Central memory CD4-positive, alpha-beta T cell (primary cell): ENCODE results near the gene AZU1.

ENCODE experiments used
- DNase-seq: peaks from one replicate; pipeline ENCODE4 v3.0.0; 2022

Gene AZU1

GRCh38 chr19:855566-856120, 28.0 kb downstream of the AZU1 start:
- DNase-seq, result no peak

- DNase-seq, result no peak
Measured at GRCh38 chr19:858284-858683, 30.6 kb downstream of the AZU1 start.

- DNase-seq, result no peak
Measured at GRCh38 chr19:858868-859843, 31.5 kb downstream of the AZU1 start, which contains the start of gene CFD. Gene CFD, plus strand, starts transcription at chr19:859664. Its CDS starts 26 bp downstream, at chr19:859690.

- no peak for DNase-seq
Measured at GRCh38 chr19:861141-861755, 33.6 kb downstream of the AZU1 start.

- peak; percentile 37 for DNase-seq
Measured at GRCh38 chr19:861756-862580, 34.3 kb downstream of the AZU1 start.

GRCh38 chr19:862581-863314, 35.1 kb downstream of the AZU1 start:
- DNase-seq, result peak; percentile 75

- no peak for DNase-seq
Measured at GRCh38 chr19:863315-863620, 35.6 kb downstream of the AZU1 start.

- DNase-seq, result no peak
Measured at GRCh38 chr19:866769-867300, 39.2 kb downstream of the AZU1 start.

- no peak for DNase-seq
Measured at GRCh38 chr19:867301-867793, 39.7 kb downstream of the AZU1 start.

- no peak for DNase-seq
Measured at GRCh38 chr19:867855-868457, 40.3 kb downstream of the AZU1 start.

- no peak for DNase-seq
Measured at GRCh38 chr19:868458-869244, 41.0 kb downstream of the AZU1 start.

- no peak for DNase-seq
Measured at GRCh38 chr19:869245-870177, 41.9 kb downstream of the AZU1 start.

- DNase-seq, result no peak
Measured at GRCh38 chr19:870314-870713, 42.7 kb downstream of the AZU1 start.

- DNase-seq, result no peak
Measured at GRCh38 chr19:870963-871401, 43.3 kb downstream of the AZU1 start.

- DNase-seq, result no peak
Measured at GRCh38 chr19:871446-872265, 44.0 kb downstream of the AZU1 start.

- peak; percentile 79 for DNase-seq
Measured at GRCh38 chr19:872266-872951, 44.8 kb downstream of the AZU1 start.

GRCh38 chr19:873084-873483, 45.4 kb downstream of the AZU1 start:
- peak; percentile 82 for DNase-seq
